Stimulated activated CD8-positive, alpha-beta memory T cell treated with anti-CD3 and anti-CD28 coated beads, Interleukin-4, amount 100 ng/mL, for 24 hours (primary cell): ENCODE data around the gene MSANTD2.
A peak's percentile ranks its signal among the peaks of the same experiment; 100 is the strongest.

Experiments used
- DNase-seq: peaks from one replicate; pipeline ENCODE4 v3.0.0-alpha.2; 2020; ENCODE audit warnings: low read depth

Gene MSANTD2

DNA sequence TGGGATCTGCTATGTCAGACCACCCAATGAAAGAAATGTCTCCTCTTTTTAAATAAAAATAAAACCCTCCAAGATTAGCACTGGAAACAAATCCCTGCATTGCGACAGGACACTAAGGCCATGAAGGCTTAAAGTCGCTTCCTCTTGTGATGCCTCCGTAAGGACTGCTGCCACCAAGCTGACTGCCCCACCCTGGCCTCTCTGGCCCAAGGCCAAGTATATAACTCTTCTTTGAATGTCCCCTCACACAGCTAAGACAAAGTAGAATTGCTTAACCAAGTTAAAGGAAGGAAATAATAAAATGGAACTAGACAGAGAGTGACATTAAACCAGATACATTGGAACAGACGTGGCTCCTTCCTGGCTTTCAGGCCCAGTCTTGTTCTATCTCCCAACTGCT is 68.0 kb downstream of the MSANTD2 start:
- no peak for DNase-seq

DNA sequence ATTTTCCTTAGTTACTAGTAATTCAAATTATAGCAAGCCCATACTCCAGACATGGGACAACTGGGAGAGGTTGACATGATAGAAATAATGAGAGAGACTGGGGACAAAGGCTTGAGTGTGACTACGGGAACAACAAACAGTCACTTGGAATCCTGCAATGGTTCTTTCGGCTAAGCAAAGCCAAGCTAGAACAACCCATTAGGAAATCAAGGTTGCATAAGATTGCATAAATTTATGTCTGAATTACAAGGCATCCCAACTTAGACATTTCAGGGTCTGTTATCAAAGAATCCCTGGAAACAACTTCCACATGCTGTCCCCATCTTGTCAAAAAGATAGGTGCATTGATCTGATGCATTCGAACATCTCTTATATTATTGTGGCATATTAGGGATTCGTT is 70.6 kb downstream of the MSANTD2 start:
- no peak for DNase-seq

DNA sequence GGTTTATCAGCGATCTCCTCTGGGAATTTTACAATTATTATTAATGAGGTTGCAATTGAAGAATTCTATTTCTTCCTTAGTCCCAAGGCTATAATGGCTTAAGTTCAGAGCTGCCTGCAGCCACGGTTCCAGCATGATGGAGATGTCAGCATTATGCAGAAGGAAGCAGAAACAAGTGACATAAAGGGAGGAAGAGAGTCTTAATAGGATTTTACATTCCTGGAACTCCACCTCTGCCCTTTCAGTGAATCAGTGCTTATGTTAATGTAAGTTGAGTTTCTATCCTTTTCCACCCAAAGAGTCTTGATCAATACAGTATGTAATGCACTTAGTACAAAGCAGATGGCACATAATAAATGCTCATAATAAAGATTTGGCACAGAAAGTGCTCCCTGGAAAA is 72.1 kb downstream of the MSANTD2 start:
- no peak for DNase-seq

DNA sequence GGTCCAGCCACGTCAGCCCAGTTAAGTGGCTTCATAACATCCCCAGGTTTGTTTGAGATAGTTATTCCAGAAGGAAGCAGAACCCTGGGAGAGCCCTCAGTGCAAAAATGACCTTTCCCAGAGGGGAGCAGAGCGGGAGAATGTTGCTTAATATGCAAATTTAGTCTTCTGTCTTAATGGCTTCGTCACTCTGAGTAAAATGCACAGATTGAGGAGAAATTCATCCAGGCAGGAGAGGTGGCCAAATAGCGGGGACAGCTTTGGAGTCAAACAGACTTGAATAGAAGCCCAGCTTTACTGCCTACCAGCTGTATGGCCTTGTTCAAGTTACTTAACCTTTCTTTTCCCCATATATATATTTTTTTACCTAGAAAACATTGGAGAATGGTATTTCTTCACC is 72.7 kb downstream of the MSANTD2 start:
- DNase-seq = no peak

DNA sequence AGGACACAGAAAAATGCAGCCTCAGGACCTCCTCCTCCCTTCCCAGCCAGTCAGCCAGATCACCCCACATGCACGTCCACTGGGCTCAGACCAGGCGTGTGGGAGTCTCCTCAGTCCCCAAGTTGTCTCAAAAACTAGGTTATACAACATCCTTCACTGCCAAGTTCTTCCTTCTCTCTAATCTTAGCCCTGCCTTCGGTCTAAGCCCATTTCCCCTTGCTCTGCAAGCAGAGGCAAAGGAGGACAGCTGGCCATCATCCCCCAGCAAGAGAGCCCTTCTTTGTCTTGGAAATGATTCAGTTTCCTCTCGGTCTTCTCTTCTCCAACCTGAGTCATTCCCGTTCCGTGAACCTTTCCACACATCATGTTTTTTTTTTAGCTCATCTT is 74.5 kb downstream of the MSANTD2 start:
- no peak for DNase-seq

DNA sequence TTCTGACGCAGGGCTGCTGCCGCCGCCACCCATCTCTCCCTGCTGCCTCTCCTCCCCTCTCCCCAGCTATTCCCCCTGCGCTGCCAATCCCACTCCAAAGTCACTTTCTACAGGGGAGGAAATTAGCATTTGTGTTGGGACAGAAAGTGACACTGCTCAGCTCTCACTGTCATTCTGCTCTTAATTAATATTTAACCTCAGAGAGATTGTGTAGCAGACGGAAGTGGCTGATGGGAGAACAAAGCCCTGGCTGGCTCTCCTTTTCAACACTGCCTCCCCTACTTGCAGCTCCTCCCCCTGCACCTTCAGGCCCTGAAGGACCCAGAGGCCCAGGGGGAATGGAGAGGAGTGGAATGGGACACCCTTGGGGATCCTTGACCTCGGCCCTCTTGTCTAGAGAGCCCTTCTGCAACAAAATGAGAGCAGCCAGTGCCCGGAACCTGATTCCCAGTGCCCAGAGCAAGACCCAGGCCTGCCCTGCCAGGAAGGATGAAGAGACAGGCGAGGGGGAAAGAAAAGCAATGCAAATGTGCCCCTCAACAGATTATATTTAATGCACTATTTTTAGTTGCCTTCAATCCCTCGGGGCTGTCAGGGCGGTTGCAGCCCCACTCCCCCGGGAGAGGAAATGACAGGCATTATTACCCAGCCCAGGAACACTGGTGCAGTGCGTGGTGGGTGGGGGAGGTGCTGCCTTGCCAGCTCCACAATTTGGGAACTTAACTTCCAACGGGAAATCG is 75.1 kb downstream of the MSANTD2 start:
- no peak for DNase-seq

DNA sequence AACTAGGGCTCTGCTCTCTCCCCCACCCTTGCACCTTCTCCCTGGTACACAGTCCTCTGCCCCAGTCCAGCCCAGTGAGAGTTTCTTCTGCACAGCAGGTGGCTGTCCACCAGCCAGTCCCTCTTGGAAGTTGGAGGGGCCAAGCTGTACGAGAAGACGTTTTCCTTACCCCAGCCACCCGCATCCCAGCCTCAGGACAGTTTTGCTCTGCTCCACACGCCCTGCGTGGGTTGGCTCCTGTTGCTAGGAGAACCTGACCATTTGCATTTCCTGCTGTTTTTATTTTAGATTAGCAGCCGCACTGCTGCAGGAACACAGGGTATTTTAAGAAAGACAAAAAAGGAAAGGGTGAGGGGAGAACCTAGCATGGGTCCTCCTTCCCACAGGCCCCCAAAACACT is 78.0 kb downstream of the MSANTD2 start:
- no peak for DNase-seq

DNA sequence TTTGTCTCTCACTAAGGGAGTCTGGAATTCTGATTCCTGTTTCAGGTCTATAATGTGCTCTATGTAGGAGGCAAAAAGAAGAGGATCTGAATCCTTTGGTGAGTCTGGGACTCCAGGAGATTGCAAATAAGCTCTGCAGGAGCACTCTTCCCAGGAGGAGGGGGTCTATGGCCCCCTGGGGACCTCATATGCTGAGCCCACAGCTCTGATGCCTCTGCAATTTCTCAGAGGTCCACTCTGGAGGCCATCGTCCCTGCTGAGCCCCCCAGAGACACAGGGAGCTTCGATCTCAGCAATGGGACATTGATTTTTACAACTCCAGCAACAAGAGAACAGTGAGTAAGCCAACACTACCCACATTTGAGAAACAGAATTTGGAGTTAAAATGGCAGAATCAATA is 80.7 kb downstream of the MSANTD2 start:
- DNase-seq = no peak

DNA sequence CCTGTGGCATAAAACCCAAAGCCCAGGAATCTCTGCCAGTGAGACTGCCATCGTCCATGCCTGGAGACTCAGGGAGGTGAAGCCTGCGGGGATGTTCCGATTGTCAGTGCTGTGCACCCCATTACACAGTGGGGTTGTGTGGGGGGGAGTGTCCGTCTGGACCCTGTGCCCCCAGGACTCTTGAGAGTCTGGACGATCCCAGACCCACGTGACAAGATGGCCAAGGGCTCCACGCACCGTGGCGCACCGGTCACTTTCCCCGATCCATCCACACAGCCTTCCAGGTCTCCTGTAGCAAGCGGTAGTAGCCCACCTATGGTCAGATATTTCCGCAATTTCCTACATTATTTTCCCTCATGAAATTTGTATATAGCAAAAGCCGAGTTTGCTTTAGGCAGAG is 81.4 kb downstream of the MSANTD2 start:
- no peak for DNase-seq

DNA sequence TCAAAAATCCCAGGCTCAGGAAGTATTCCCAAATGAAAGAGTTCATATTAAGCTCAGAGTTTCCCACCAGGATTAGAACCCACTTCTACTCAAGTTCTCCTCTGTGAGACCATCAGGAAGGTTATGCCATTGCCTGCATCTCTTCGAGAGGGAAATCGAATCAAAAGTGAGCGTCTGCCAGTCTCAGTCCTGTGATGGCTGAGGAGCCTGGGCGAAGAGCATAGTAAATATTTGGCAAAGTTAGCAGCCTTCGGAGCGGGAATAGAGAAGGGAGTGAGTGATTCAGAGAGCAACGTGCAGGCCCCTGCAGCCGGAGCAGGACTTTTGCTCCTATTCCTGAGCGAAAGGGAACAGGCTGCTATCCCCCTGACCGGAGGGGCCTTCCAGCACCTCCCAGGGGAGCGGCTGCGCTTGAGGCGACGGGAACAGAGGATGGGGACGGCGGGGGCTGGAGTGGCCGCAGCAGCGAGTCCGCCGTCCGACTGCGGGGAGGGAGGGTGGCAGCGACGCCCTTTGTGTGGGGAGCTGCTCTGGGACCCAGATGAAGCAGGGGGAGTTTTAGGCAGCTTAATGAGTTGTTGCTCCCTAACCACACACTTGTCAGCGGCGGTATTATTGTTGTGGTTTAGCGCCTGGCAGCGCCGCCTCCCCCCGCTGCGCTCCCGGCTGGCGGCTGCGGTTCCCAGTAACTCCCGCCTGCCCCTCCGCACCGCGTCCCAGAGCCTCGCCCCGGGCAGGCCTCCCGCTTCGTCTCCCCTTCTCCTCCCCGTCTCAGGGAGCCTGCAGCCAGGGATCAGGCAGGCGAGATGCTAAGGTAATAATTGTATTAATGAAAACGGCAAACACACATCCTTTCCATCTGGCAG is 82.2 kb downstream of the MSANTD2 start:
- DNase-seq = peak; percentile 2

DNA sequence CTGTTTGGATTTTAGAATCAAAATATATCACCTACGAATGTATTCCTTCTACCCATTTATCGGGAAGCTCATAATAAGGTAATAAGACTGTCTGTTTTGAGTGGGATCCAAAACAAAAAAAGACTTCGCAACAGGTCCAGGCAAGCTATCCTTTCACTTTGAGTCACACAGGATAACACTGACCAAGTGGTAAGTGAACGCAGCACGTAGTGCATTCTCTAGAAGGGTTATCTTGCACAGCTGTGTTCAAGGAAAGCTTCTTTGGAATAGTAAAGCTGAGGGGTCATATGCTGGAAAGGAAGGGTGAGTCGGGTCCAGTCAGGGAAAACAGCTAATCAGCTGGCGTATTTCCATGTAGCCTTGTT is 82.8 kb downstream of the MSANTD2 start:
- no peak for DNase-seq

DNA sequence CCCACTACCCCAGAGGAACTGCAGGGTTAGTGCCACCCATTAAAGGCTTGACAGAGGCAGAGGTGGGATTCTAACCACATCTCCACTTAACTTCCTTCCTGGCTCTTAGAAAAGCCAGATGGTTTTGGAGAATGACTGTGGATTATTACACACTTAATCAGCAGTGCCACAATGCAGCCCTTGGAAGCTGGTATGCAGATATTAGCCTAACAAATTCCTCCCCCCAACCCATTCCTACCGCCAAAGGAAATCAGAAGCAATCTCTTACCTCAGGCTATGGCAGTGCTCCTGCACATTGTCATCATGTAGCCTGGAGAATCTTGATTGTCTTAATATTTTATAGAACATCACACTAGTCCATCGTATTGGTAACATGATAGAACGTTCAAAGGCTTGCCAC is 83.6 kb downstream of the MSANTD2 start:
- no peak for DNase-seq
